Stimulated activated CD4-positive, alpha-beta T cell treated with anti-CD3 and anti-CD28 coated beads, Interleukin-12 subunit alpha, Interleukin-12 subunit beta, amount 100 ng/mL, for 24 hours (primary cell): ENCODE data around the gene TREM2.
"Not testable (repeated sequence)": the region's sequence is repeated elsewhere in the genome, so short reads cannot be mapped to it uniquely, and the experiment has no call there.

Experiments used
- DNase-seq, 2 experiments: peaks; one replicate each; pipeline ENCODE4 v3.0.0-alpha.2; 2020; ENCODE audit warnings: low read depth in 2 of 2

Gene TREM2

DNA sequence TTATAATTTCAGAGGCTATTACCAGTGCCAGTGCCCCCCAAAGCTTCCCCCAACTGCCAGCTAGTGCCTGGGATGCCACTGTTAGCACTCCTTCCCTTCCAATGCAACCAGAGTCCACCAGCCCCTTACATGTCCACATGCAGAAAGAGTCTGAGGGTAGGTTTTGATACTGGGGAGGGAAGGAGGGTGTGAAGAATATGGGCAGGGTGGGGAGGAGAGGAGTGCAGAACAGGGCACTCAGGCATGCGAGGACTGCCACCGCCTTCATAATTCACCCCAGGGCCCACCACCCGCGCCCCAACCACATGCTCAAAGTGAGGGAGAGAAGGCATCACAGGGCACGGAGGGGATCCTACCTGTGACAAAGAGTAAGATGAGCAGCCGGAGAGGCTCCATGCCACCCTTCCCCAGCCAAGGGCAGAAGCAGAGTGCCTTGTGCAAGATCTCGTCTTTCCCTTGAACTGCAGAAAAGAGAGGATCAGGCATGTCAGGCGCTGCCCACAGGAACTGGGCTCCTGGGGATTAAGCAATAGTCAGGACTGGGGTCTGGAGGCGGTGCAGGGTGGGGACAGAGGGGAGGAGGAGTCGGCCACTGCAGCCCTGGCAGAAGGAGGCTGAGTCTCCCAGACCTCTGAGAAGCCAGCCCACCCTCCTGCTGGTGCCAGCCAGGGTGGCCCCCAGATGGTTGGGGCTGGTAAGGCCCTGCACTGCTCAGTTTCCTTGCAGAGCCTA, at the start of gene TREM2:
Gene TREM2 (minus strand): TSS at position 430 of the 732 bp plus-strand sequence. CDS start 34 bp downstream, at position 396.
- DNase-seq: no peak

DNA sequence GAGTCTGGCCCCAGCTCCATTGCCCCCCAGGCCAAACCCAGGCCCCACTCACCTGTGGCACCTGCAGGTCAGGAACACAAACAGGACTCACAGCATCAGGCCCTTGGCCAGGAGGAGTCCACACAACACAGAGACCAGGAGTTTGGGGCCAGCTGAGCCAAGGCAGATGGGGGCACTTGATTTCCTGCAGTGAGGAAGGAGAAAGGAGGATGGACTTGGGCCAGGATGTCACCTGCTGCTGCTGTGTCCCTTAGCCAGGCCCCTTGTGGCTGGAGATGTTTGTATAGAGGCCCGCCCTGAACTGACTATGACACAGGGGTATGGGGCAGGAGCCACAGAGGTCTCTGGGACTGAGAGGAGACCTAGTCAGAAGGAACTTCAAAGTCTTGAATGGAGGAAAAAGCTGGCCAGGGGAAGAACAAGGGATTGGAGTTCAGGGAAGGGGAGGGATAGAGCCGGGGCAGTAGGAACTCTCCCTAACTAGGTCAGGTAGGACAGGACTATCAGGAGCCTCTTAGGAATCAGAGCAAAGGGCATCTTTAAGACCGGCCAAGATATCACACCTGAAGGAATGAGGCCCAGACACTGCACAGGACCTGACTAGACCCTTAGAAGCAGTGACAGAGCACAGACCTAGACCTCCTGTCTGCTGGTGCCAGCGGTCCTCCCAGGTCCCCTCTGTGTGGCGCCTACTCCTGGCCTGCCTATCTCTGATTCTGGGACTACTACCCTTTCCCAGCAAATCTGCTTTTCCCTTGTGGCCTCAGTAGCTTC, 46.8 kb upstream of the TREM2 start:
- no peak for DNase-seq

DNA sequence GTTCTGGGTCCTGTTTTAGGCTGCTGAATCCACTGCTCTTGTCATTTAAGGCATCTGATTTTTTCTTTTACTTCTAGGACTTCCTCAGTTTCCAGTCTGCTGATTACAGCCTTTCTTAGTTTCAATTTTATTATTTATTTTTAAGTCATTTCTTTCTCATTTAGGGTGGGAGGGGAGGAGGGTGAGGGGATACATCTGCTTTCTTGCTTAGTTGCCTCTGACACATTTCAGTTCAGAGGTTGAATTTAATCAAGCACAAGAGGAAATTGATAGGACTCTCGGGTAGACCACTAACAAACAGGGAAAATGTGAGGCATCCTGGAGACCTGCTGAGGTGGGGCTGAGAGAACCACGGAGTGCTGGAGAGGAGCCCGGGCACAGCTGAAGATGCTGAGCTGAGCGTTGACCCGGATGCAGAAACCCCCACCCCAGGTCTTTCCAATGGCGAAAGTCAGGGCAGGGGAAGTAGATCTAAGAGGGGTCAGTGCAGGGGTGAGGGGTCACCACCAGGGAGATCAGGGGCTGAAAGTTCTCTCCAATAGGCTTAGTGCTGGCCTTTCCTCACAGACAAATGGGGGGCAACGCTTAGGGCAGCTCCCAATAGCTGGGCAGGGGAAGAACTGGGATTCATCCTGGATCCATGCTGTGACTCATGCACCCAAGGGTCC, 45.7 kb upstream of the TREM2 start:
- no peak for DNase-seq

DNA sequence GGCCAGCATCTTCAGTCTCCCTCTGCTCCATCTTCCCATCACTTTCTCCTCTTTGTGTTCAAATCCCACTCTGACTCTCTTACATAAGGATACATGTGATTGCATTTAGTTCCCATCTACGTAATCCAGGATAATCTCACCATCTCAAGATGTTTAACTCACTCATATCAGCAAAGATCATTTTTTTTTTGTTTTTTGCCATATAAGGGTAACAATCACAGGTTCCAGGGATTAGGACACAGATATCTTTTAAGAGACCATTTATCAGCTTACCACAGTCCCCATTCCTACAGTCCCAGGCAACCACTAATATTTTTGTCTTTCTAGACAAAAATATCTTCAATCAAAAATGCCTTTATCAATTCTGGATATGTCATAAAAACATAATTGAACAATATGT, 41.2 kb upstream of the TREM2 start:
- DNase-seq: no peak

DNA sequence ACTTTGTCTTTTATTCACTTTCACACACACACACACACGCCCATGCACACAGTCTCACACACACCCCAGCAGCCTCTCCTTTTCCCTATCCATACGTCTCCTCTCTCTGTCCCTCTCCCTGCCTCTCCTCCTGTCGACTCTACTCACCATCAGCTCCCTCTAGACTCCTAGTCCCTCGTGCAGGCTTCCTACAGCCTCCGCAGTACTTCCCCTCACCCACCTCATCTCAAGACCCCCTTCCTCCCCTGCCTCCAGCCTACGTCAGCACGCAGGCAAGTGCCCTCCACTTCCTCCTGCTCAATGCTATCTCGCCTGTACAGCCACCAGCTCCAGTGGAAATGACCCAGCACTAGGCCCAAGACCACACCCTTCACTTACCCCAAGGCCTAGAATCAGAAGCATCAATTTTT, 38.9 kb upstream of the TREM2 start:
- no peak for DNase-seq

DNA sequence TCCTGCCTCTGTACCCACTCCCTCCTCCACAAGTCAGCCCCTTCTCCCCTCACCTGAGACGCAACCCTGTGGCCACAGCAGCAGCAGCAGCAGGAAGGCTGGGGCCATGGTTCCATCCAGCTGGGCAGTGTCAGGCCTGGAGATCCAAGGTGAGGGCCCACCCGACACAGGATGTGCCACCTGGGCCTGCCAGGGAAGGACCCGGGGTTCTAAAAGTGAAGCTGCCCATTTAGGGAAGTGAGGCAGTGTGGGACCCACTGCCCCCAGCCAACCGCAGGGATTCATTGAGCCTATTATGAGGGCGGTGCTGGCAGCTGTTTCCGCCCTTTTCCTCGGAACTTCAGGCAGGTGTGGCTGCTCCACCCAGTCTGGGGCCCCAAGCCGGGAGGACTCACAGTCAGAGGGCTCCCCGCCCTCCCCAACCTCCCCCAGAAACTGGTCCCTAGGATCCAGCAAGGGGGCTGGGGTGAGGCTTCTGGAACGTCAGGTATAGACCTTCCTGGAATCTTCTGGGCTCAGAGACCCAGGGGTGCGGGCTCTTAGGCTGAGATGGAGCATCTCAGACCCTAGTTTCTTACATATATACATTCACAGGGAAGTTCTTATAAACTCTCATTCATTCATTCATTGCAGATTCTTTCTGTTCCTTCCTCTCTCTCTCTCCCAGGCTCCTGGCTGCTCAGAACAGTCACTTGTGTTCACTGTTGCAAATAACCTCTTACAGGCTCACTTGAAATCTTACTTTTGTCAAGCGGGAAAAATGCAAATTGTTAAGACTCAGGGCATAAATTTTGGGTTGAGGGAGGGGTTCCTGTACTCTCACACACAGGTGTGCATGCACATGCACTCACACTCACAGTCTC, 38.2 kb upstream of the TREM2 start, which contains the start of gene TREML2:
Gene TREML2 (minus strand): TSS at position 249 of the 863 bp plus-strand sequence. CDS start 141 bp downstream, at position 108.
- peak in 1 of 2 experiments; percentile 15 for DNase-seq

DNA sequence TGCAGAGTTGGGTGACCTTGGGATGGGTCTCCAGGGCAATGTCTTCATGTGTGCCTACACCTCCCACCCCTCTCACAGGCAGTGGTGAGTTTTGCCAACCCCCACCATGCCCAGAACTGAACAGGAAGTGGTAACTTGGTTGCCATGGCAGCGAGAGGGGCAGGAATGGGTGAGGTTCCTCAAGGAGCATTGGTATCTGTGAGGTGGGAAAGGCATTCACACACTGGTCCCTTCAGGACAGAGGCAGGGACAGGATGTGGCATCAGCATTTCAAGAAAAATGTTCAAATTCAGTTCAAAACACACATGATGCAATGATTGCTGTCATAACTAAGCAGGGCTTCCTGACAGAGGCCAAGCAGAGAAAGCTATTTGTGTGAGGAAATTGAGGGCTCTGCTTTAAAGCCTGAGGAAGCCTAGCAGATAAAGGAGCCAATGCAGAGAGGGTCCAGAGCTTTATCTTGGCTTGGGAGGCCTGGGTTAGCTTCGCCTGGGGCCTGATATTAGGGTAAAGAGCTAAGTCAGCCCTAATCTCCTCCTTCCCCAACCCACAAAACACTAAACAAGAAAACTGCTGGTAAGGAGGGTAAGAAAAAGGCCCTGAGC, 37.5 kb upstream of the TREM2 start:
- DNase-seq: peak; percentile 18 to 21

DNA sequence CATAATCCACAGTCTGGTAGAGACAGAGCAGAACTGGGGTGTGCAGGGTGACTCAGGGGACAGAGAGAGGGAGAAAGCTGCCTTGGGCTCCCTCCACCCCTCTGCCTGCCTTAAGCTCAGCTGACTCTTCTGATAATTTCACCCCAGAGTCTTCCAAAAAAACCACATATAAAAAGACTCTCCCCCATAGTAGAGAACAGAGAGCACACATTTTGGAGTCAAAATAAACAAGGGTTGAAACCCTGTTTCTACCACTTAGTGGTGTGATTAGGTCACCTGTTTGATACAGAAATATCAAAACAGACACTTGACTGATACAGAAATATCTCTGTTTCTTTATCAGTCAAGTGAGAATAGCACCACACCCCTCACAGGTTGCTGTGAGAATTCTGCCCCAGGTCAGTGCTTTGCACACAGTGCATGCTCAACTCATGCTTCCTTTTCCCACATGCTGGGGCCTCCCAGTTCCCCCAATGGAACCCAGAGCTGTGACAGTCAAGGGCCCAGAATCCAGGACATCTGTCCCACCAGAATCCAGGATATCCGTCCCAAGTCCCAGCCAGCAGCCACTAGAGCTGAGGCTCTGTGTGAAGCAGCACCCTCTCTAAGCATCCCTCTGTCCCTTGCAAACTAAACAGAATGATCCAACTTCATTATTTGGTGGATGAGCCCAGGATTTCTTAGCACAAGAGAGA, 36.8 kb upstream of the TREM2 start:
- DNase-seq: peak in 1 of 2 experiments; percentile 11

DNA sequence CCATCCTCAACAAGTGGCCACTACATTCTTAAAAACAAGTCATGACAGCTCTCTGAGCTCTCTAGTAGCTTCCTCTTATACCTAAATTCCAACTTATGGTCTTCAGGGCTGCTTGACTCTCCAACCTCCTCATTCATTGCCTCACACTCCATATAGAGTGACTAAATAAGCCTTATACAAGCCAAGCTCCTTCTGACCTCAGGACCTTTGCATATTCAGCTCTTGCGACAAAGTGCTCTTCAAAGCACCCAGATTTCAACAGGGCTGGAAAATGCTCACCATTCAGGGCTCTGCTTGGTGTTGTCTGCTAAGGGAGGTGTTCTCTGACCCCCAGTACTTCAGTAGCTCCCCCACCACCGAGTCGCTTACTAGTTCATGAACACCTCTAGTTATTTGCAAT, 34.3 kb upstream of the TREM2 start:
- DNase-seq: no peak

DNA sequence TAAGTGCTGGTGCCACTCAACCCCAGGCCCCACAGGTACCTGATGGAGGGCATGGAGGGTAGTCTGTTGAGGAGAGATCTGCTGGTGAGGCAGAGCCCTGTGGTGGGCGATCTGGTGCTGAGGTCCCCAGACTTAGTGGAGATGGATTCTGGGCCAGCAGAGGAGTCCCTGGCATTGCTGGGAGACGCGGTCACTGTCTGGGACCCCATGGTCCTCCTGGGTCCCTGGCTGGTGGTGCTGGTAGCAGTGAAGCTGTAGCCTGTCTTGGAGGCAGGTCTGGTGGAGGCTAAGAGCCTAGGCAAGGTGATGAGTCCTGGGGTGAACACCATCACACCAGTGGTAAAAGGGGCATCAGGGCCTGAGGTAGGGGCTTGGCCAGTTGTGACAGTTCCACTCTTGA, 31.5 kb upstream of the TREM2 start:
- DNase-seq: no peak

DNA sequence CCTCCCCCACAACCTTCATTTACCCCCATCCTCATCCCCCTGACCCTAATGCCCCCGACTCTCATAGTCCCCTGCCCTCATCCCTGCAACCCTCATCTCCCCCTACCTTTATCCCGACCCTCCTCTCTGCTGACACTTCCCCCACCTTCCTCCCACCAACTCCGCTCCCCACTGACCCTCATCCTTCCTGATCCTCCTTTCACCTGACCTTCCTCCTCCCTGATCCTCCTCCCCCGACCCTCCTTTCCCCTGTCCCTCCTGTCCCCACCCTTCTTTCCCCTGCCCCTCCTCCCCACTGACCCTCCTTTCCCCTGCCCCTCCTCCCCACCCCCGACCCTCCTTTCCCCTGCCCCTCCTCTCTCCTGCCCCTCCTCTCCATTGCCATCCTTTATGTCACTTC, 31.0 kb upstream of the TREM2 start:
- no peak for DNase-seq

DNA sequence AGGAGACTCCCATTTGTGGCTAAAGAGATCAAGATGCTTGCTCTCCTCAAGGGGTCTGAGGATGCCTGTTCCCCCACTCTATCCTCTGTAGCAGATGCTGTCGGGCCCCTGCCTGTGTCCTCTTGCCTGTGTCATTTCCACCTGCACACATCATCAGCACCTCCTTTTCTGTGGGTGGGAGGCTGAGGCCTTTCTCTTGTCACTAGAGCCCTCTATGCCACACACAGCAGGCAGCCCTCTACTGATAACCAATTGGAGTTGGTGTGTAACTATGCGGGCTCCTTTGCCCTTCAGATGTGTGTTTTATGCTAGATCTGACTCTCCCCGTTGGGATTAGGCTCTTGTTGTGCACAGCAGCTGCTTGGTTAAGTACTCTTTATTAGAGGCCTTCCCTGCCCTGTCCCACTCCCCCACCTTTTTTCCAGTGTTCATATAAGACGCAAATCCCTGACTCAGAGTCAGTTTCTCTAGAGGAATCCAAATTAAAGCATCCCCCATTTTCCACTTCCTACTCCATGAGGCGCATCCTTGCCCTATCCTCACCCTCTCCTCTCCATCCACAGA, 30.3 kb upstream of the TREM2 start:
- DNase-seq: no peak

DNA sequence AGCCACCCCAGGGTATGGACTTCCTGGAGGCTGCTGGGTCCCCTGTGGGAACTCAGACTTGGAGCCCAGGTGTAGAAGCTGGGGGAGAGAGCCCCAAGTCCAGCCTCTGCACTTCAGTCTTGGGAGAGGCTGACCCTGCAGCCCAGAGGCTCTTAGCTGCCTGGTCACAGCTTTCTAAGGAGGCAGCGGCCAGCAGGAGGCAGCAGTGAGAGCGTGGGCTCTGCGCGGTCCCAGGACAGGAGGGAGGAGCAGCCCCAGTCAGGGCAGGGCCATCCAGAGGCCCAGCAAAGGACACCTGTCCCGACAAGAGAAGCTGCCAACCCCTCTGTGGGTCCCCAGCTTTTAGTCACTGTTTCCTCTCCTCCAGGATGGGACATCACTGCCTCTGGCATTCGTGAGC, 28.7 kb upstream of the TREM2 start:
- peak; percentile 15 to 33 for DNase-seq

DNA sequence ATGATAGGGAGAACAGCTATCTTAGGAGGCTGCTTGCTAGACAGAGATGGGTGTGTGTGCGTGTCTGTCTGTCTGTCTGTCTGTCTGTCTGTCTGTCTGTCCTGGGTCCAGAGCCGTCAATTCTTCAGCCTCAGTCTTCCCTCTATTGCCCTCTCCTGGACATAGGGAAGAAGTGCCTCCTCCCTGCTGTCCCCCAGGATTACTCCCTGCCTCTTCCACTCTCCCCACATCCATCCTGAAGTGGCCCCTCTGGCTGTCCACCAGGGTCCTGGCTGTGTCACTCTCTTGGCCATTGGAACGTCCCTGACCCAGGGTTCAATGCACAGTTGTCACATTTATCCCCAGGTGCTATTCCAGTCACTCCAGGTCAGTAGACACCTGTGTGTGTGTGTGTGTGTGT, 27.9 kb upstream of the TREM2 start:
- no peak for DNase-seq

DNA sequence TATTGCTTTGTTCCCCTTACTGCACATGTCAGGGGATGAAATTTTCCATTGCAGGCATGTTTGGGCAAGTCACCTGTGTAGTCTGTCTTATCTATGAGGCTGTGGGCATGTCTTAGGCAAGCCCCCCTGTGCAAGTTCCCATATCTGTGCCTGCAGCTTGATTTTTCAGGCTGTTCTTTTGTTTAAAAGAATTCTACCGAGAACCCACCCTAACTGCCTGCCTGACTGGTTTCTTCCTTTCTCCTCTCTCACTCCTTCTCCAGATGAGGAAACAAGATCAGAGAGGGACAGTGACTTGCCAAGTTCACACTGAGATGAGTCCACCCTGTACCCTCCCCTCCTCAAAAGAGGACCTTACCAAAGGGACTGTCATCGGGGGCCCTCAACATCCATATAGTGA, 27.1 kb upstream of the TREM2 start:
- DNase-seq: no peak

DNA sequence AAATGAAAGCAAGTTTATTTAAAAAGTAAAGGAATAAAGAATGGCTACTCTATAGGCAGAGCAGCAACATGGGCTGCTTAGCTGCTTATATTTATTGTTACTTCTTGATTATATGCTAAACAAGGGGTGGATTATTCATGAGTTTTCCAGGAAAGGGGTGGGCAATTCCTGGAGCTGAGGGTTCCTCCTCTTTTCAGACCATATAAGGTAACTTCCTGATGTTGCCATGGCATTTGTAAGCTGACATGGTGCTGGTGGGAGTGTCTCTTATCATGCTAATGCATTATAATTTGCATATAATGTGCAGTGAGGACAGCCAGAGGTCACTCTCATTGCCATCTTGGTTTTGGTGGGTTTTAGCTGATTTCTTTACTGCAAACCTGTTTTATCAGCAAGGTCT, 26.1 kb upstream of the TREM2 start:
- not testable (repeated sequence) for DNase-seq

DNA sequence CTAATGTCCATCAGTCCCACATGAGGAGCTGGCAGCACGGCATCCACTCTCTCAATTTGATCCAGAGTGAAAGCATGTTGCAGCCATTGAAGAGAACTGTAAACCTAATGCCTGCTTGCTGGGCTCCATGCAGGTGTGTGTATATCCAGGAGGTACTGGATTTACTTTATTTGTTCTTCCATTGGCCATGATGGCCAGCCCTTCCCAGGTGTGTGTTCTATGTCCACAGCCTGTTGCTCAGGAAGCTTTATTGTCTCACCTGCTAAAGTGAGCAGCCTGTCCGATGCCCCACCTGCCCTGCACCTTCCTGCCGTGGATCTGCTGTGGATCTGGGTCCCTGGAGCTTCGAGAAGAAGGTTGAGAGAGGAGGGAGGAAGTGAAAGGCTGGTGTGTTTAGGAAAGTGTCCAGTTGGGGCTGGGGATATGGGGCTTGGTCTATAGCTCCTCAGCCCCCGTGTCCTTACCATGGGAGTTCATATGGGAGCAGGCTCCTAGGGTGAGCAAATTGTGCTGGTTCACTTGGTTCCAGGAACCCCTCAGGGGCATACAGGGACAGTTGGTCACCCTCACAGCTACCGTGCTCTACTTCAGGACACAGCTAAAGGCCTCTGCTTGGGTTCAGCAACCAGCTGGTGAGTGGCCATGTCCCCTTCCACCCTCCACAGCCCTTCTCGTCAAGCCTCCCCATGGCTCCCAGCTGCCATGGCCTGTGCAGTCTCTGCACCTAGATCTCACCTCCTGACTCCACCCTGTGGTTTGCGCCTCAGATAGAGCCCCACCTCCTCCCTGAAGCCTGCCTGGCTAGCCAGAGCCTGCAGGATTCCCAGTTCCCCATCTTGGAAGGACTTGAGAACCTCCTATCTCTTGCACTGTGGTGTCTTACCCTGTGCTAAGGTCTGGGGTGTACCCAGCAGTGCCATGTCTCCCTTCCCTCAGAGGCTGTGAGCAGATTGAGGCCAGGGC, 25.3 kb upstream of the TREM2 start:
- no peak for DNase-seq

DNA sequence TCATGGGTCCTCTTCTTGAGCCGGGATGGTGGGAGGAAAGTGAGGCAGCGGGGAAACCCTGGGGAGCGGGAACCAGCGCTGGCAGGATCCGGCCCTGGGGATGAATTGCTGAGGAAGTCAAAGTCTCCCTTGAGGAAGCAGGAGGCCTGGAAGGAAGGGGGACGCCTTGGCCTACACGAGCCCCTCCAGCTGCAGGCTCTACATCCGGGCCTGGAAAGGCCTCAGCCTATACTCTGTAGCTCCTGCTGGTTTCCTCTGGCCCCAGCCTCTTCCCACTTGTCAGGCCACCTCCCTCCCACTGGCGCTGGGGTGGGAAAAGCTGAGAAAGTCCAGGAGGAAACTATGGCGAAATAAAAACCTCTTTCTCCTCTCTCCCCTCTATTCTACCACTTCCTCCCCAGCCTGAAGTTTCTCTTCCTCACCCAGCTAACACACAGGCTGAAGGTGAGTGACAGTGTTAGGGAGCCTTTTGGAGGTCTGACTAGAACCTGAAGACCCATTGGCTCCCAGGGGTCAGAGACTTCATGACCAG, 23.2 kb upstream of the TREM2 start:
- DNase-seq: no peak

DNA sequence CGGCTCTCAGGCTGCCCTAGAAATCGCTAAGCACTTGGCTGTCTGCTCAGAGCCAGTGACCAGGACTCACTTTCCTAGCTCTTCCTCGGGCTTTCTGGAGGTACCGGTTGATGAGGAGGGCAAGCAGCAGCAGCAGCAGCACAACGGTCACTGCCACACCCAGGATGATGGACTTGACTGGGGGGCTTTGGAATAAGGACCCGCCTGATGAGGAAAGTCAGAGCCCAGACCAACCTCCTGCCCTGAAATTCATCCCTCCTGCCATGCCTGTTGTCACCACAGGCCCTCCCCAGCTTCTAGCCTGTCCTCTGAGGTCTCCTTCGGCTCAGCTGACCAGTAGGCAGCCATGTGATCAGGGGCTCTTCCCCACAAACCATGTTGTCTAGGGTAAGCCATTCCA, 21.8 kb upstream of the TREM2 start:
- DNase-seq: no peak
